ENCODE results near the gene C11orf91.
"Not testable (repeated sequence)": the region's sequence is repeated elsewhere in the genome, so short reads cannot be mapped to it uniquely, and the experiment has no call there.

- not testable (repeated sequence) for TF ChIP-seq CTCF (conservative IDR thresholded peaks at IDR 0.05; ENCODE audit: low read depth, low read length); USF2 (IDR thresholded peaks at IDR 0.05; ENCODE audit: low read depth, low read length); MXI1 (IDR thresholded peaks at IDR 0.05; ENCODE audit: borderline replicate concordance, low read depth, low read length); CHD1 (IDR thresholded peaks at IDR 0.05; ENCODE audit: low read depth, low read length); BHLHE40 (IDR thresholded peaks at IDR 0.05; ENCODE audit: low read depth, low read length); MAFK (IDR thresholded peaks at IDR 0.05; ENCODE audit: low read depth, low read length); POLR2A (IDR thresholded peaks at IDR 0.05; ENCODE audit: low read depth, low read length); CEBPB (IDR thresholded peaks at IDR 0.05; ENCODE audit: low read depth, low read length); RFX5 (IDR thresholded peaks at IDR 0.05; ENCODE audit: low read depth, low read length)
Observed at GRCh38 chr11:33729072-33729664, 28.5 kb upstream of the C11orf91 start.

Measured in IMR-90 (cell line).